ENCODE results near the gene HTR4.
"Not testable (repeated sequence)": the region's sequence is repeated elsewhere in the genome, so short reads cannot be mapped to it uniquely, and the experiment has no call there.

Gene HTR4

DNA sequence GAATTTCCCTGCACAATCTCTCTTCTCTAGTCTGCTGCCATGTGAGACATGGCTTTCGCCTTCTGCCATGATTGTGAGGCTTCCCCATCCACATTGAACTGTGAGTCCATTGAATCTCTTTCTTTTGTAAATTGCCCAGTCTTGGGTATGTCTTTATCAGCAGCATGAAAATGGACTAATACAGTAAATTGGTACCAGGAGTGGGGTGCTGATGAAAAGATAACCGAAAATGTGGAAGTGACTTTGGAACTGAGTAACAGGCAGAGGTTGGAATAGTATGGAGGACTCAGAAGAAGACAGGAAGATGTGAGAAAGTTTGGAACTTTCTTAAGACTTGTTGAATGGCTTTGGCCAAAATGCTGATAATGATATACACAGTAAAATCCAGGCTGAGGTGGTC, 124.9 kb downstream of the HTR4 start:
- not testable (repeated sequence) for DNase-seq

GRCh38 chr5:148524721-148525120, 129.6 kb downstream of the HTR4 start:
- DNase-seq: no peak

- DNase-seq: no peak
Measured at GRCh38 chr5:148523139-148523538, 131.2 kb downstream of the HTR4 start.

DNA sequence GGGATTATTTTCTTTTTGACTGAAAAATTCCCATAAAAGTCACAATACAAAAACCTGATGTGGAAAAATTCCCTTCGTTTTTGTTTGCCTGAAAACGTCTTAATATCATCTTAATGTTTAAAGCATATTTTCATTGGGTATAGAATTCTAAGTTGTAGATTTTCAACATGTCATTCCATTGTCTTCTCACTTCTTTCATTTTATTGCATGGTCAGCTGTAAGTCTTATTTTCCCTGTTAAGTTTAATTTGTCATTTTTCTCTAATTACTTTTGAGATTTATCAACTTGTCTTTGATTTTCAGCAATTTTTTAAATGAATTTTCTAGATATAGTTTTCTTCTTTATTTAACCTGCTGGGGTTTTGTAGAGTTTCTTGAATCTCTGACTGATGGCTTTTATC, 138.9 kb downstream of the HTR4 start:
- DNase-seq: no peak

DNA sequence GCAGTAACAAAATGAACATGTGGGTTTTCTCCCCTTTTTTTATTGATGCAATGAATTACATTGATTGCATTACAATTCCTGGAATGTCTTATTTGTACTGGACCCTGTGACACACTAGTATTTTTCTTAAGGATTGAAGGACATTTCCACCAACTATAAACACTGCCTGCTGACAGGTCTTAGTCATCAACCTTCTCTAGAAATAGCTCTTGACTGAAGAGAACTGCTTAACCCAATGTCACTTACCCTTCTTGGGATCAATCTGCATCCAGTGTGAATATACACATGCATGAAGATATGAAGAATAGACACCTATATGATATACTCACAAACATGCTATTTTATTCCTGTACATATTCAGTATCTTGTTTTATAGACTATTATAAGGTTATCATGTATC, 140.0 kb downstream of the HTR4 start:
- no peak for DNase-seq

DNA sequence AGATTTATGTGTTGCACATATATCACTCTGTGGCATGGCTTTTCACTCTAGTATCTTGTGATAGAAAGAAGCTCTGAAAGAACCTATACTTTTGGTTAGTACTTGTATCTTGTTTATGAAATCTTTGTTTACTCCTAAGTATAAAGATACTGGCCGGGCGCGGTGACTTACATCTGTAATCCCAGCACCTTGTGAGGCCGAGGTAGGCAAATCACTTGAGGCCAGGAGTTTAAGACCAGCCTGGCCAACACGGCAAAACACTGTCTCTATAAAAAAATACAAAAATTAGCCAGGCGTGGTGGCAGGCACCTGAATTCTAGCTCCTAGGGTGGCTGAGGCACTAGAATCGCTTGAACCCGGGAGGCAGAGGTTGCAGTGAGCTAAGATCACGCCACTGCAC, 141.8 kb downstream of the HTR4 start:
- DNase-seq: no peak

DNA sequence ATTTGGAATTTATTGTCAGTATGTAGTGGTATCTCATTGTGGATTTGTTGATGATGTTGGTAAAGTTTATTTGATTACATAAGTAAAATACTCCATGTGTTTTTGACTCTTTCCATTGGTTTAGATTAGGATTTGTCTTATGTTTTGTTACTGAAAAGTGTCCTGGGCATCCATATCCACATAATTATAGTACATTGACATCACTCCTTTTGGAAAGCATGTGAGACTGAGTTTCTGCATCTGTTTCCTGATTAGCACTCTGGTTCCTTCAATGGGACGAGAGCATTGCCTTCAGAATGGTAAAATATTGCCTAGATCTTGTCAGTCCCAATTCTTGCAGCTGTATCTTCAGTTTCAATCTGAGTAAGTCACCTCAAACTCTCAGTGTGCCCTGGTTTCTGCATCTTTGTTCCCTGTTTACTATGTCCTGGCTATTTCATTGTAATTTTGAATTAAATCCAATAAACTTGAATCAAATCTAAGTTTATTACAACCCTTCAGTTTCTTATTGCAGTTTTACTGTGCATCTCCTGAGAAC, 142.4 kb downstream of the HTR4 start:
- DNase-seq: no peak

DNA sequence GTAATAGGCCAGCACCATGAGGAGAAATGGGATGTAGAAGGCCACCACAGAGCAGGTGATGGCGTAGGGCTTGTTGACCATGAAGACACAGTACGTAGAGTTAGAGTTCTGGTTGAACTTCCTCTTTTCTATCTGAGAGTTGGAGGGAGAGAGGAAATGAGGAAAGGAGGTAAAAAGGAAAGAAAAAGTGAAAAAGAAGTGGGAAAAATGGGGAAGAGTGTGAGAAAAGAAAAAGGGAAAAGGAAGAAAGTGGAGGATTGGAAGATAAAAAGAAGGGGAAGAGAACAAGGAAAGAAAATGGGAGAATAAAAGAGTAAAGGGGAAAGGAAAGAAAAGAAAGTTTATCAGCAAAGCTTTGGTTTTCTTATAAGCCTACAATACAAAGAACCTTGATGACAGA, 144.4 kb downstream of the HTR4 start:
- DNase-seq: no peak

DNA sequence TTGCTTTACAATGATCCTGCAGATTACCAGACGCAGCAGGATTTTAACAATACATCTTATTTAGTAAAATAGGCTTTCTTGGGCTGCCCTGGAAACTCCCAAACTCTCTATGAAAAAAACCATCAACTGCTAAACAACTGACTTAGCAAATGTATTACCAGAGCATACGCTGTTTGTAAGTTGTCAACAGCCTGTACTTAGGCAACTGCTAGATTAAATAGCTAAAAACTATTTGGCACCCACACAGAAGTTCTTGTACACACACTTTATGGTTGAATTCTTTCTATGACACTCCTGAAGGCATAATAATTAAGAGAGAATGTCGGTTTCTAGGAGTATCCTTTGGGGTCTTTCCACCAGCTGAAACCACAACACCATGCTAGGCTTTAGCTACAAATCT, 146.7 kb downstream of the HTR4 start:
- DNase-seq: no peak

DNA sequence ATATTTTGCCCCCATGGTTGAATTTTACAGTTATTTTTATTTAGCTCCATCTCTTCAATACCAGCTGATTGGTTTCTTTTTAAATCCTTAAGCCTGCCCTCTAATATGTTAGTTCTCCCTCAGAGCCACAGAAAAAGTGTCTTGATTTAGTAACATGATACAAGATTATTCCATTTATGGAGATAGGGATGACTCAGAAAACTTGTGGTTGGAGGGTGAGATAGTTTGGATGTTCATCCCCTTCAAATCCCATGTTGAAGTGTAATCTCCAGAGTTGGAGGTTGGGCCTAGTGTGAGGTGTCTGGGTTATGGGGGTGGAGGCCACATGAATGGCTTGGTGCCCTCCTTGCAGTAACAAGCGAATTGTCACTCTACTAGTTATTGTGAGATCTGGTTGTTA, 154.9 kb downstream of the HTR4 start:
- DNase-seq: no peak

DNA sequence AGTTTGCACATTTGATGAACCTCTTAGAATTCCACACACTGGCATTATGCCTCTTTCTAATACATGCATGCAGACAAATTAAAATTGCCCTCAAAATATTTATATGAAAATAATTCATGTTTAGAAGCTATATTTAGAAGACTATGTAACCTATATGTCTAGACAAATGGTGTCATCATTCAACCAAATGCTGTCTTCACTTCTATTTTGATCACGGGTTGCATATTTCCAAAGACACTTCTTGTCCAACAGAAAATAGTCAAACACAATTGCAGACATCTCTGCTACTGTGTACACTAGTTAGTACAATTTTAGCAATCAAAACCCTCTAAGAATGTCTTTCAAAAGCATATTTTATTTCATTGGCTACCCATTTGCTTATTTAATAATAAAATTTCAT, 156.6 kb downstream of the HTR4 start:
- no peak for DNase-seq

DNA sequence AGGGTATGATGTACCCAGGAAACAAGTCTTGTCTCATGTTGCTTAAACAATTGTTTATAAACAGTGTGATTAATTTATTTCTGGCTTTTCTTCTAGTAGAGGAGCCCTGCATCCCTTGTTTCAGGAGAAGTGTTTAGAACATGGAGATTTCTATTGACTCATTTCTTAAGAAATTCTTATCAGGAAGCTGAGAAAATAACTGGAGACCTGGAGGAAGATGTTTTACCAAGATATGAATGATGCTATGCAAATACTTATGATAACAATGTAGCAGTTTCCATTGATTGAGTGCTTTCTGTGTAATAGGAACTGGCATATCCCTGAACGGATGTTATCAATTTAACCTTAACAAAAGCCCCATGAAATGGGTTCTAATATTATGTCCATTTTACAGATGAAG, 162.0 kb downstream of the HTR4 start:
- DNase-seq: no peak

DNA sequence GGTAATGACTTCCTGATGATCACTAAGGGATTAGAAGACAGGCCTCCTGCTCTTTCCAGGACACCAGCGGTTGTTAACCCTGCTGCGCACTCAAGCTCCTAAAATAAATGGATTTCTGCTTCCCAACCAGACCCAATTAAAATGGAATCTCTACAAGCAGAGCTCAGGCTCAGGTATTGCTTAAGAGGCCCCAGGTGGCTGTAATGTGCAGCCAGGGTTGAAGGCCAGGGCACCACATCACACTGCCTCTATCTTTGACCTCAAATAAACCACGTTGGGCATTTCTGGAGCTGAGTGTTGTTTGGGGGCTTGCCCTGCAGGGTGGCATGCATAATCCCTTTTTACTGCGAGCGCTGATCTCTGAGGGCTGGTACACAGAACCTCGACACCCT, 162.5 kb downstream of the HTR4 start:
- DNase-seq: no peak

GRCh38 chr5:148491015-148491792, 163.1 kb downstream of the HTR4 start:
- no peak for DNase-seq

DNA sequence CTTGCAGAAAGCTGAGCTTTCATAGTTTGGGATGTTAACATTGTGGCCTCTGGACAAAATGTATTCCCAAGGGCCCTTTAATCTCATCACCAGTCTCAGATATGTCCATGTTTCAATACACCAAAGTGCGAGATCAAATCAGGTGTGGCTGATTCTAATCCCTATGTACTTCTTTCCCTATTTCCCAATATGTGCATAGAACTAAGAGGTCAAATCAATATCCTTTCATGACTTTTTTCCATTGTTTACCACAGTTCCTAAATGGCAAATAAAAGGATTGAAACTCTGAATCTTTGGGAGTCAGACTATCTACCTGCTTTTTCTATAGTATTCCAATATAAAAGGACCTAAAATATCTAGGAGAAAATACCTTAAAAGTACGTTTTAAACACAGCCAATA, 165.6 kb downstream of the HTR4 start:
- no peak for DNase-seq

GRCh38 chr5:148486456-148486855, 167.9 kb downstream of the HTR4 start:
- DNase-seq: no peak

DNA sequence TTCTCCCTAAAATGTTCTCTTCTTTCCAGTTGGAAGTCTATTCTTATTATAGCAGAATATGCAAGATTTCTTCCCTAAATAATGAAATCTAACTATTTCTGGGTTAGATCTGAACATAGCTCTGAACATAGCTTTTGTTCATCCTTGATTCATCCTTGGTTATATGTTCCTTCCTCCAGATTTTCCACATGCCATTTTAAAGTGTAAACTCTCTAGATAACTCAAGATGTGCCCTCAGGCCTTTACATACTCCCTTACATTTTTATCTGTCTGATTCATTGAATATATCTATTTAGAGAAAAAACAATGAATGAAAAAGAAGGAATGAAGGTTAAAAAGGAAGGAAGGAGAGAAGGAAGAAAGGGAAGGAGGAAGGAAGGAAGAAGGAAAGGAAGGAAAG, 169.7 kb downstream of the HTR4 start:
- DNase-seq: no peak

- DNase-seq: no peak
Measured at GRCh38 chr5:148483750-148484149, 170.6 kb downstream of the HTR4 start.

DNA sequence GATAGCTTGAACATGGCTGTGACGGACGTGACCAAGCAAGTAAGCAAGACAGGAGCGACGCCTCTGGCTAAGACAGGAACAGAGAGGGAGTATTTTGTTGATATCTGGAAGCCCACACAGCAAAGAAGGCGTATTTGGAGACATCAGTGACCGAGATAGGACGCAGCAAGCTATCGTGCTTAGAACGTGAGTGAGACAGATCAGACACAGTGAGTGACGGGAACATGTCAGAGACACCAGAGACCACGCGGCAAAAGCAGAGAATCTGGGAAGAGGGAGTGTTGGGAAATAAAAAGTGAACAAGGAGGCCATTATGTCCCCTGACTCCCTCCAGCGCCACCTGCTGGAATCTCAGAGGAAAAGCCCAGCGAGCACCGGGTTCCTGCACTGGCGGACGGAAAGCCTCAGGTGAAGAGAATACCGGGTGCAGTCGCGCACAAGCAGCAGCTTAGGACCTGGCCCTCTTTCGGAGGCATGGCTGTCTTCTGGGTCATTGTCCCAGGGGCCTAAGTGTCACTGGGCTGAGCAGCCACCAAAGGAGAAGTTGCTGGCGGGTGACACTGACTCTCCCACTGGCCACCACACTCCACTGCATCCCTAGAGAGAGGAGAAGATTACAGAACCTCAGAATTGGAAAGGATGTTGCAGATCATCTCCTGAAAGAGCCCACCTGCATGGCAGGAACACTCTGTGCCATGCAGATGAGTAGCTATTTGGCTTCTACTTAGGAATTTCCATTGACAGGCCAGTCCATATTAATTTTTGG, 171.4 kb downstream of the HTR4 start:
- no peak for DNase-seq

DNA sequence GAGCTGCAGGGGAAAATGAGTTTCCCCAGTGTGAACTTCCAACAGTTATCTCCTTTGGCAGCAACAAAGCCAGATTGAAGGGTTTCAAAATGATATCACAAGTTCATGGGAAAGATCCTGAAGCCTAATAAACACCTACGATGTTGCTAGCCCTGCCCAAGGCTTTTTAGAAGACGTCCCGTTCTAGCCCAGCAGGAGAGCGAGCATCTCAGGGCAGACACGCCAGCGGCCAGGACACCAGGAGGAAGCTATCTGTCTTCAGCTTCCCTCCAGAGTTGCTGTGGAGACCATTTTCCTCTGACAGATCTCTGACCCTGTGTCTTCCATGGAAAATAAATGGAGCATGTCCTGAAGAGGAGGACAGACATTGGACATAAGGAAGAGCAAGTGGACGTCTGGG, 172.1 kb downstream of the HTR4 start:
- no peak for DNase-seq

GRCh38 chr5:148477429-148477828, 176.9 kb downstream of the HTR4 start:
- no peak for DNase-seq

DNA sequence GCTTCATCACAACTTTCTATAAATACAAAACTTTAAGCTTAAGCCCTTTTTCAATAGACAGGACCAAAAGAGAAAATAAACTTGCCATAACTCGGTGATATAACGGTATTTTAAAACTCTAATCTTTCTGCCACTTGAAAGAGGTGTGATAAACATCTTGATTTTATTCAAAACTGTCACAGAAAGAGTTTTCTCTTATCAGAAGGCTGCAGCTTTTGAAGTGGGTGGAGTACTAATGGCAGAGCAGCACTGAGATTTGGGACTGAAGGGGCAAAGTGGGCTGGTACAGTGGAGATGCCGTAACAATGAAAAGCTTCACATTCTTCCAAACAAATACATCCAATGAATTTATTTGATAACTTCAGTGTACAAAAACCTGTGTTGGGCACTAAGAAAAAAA, 178.0 kb downstream of the HTR4 start:
- DNase-seq: no peak

DNA sequence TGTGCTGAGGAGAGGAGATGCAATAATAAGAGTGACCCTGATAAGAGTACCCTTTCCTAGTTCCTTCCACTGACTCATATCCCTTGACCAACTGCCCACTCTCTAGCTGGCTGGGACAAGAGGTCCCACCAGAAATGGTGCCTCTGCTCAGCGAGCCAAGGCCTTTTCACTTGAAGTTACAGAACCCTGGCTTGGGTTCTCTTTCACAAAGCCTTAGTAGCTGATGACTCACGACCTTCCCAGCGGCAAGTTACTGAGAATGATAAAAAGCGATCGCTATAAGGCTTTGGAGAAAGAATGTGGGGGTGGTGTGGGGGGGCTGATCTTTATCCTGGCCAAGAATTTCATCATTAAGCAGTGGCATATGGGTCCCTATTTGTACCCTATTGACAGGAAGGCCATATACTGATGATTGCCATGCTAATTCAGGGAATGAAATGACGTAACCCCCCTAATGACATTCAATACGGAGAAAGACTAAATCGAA, 180.3 kb downstream of the HTR4 start:
- no peak for DNase-seq

- no peak for DNase-seq
Measured at GRCh38 chr5:148471379-148471778, 182.9 kb downstream of the HTR4 start.

All from NCI-H2107 (cell line).